ENCODE data around the gene IFITM2. TPM values are rescaled to one million over a fixed set of nuclear protein-coding genes. Genes with fewer than 3 reads are reported as not detected.
A peak's percentile ranks its signal among the peaks of the same experiment; 100 is the strongest.
"Not testable (repeated sequence)": the region's sequence is repeated elsewhere in the genome, so short reads cannot be mapped to it uniquely, and the experiment has no call there.

IFITM2 gene
- total RNA-seq, 1 donor from 2014 or later: 780 TPM

- Histone ChIP-seq H3K4me3 (peak overlapping the region; percentile 3 to 40), H3K4me1 (peaks cover 12% of the 10 kb centered on the region)
- intact Hi-C loops (cut with DNase I): not testable (repeated sequence)
Observed at GRCh38 chr11:268716-269145, 38.9 kb upstream of the IFITM2 start.

GRCh38 chr11:269146-269890, 38.3 kb upstream of the IFITM2 start:
- Histone ChIP-seq H3K27ac (peak overlapping the region; percentile 72), H3K27me3 (no peaks in the 10 kb centered on the region), H3K4me1 (peaks cover 12% of the 10 kb centered on the region), H3K36me3 (no peaks in the 10 kb centered on the region), H3K9me3 (no peaks in the 10 kb centered on the region), H3K4me3 (peak overlapping the region; percentile 3 to 40)
- intact Hi-C loops (cut with DNase I): no loop called here
- no peak for TF ChIP-seq CTCF (IDR thresholded peaks at IDR 0.05)
- TF ChIP-seq POLR2A (IDR thresholded peaks at IDR 0.05): peak in 1 of 2 donors; percentile 13
- TF ChIP-seq POLR2AphosphoS5 (IDR thresholded peaks at IDR 0.05; ENCODE audit: insufficient read depth in 1 of 2, low read depth in 1 of 2): peak in 1 of 2 donors; percentile 3
- peak in 1 of 2 donors; percentile 14 for DNase-seq (ENCODE audit: extremely low spot score in 2 of 2)

More at GRCh38 chr11:268716-269145, 38.9 kb upstream of the IFITM2 start:
- not testable (repeated sequence) for H3K27me3 ChIP-seq, H3K36me3 ChIP-seq, H3K9me3 ChIP-seq
- TF ChIP-seq POLR2AphosphoS5 (IDR thresholded peaks at IDR 0.05; ENCODE audit: insufficient read depth in 1 of 2, low read depth in 1 of 2): peak in 1 of 2 donors; percentile 63
- H3K27ac ChIP-seq: peak overlapping the region; percentile 72
- DNase-seq (ENCODE audit: extremely low spot score in 2 of 2): peak in 1 of 2 donors; percentile 55

GRCh38 chr11:270451-271318, 36.9 kb upstream of the IFITM2 start:
- Histone ChIP-seq H3K4me3 (no peak overlapping the region), H3K9me3 (no peaks in the 10 kb centered on the region), H3K27ac (no peak overlapping the region), H3K36me3 (no peaks in the 10 kb centered on the region), H3K4me1 (peaks cover 12% of the 10 kb centered on the region), H3K27me3 (no peaks in the 10 kb centered on the region)
- no peak for TF ChIP-seq POLR2AphosphoS5 (IDR thresholded peaks at IDR 0.05; ENCODE audit: insufficient read depth in 1 of 2, low read depth in 1 of 2)
- TF ChIP-seq CTCF (IDR thresholded peaks at IDR 0.05): no peak
- no peak for TF ChIP-seq POLR2A (IDR thresholded peaks at IDR 0.05)
- peak in 1 of 2 donors; percentile 93 for DNase-seq (ENCODE audit: extremely low spot score in 2 of 2)
- intact Hi-C loops (cut with DNase I): no loop called here

- no peak overlapping the region for H3K27ac ChIP-seq
- no peaks in the 10 kb centered on the region for H3K9me3 ChIP-seq
- peak in 1 of 2 donors; percentile 64 for DNase-seq (ENCODE audit: extremely low spot score in 2 of 2)
- intact Hi-C loops (cut with DNase I): no loop called here
- no peaks in the 10 kb centered on the region for H3K36me3 ChIP-seq
- peaks cover 12% of the 10 kb centered on the region for H3K4me1 ChIP-seq
- H3K4me3 ChIP-seq: no peak overlapping the region
- TF ChIP-seq POLR2A (IDR thresholded peaks at IDR 0.05): no peak
- H3K27me3 ChIP-seq: no peaks in the 10 kb centered on the region
Observed at GRCh38 chr11:271319-271715, 36.3 kb upstream of the IFITM2 start.

GRCh38 chr11:272195-272930, 35.3 kb upstream of the IFITM2 start:
- H3K4me3 ChIP-seq: no peak overlapping the region
- no peaks in the 10 kb centered on the region for H3K36me3 ChIP-seq
- DNase-seq (ENCODE audit: extremely low spot score in 2 of 2): peak in 1 of 2 donors; percentile 94
- TF ChIP-seq POLR2A (IDR thresholded peaks at IDR 0.05): no peak
- no peak for TF ChIP-seq CTCF (IDR thresholded peaks at IDR 0.05)
- no peak for TF ChIP-seq POLR2AphosphoS5 (IDR thresholded peaks at IDR 0.05; ENCODE audit: insufficient read depth in 1 of 2, low read depth in 1 of 2)
- H3K4me1 ChIP-seq: peaks cover 12% of the 10 kb centered on the region
- H3K27me3 ChIP-seq: no peaks in the 10 kb centered on the region
- no peaks in the 10 kb centered on the region for H3K9me3 ChIP-seq
- intact Hi-C loops (cut with DNase I): no loop called here
- no peak overlapping the region for H3K27ac ChIP-seq
